Astrocyte of the spinal cord (primary cell): ENCODE measurements around the gene TKTL1.

Experiments
- DNase-seq: peaks from one replicate; pipeline ENCODE4 v3.0.0; 2011; ENCODE audit warnings: low read depth, low spot score
- H3K4me3 ChIP-seq: 2 replicates; pipeline ENCODE4 v1.5.1; 2011; ENCODE audit warnings: low read depth, mild to moderate bottlenecking, low read length, moderate library complexity
- in situ Hi-C: cut with HindIII; loops from 2 replicates; pipeline ENCODE4 v1.10.0; 2017; ENCODE audit warnings: low sequenced_read_pairs
- TF ChIP-seq, protein P1 (sequence below): IDR thresholded peaks from 2 replicates; pipeline ENCODE4 v1.5.1; 2012; ENCODE audit warnings: low read depth, mild to moderate bottlenecking, low read length, inconsistent platforms

The TKTL1 gene

DNA sequence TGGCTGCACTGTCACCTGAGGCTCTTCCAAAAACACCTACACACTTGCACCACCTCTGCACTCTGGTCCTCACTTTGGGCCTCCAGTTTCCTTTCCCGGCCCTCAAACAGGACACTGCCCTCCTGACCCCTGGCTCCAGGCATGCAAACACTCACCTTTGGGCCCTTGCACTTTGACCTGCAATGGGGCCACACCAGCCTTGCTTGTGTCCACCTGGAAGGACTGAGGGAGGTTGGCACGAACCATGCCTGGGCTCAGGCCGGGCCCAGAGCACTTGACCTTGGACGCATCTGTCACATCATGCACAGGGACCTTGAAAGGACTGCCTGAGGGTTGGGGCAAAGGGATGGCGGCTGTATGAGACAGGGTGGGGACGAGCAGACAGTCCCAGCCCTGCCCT lies 63.2 kb downstream of the TKTL1 start:
- H3K4me3 ChIP-seq, result no peak overlapping the region
- DNase-seq, result no peak
- in situ Hi-C loops, result no loop called here
- TF ChIP-seq, protein P1, sequence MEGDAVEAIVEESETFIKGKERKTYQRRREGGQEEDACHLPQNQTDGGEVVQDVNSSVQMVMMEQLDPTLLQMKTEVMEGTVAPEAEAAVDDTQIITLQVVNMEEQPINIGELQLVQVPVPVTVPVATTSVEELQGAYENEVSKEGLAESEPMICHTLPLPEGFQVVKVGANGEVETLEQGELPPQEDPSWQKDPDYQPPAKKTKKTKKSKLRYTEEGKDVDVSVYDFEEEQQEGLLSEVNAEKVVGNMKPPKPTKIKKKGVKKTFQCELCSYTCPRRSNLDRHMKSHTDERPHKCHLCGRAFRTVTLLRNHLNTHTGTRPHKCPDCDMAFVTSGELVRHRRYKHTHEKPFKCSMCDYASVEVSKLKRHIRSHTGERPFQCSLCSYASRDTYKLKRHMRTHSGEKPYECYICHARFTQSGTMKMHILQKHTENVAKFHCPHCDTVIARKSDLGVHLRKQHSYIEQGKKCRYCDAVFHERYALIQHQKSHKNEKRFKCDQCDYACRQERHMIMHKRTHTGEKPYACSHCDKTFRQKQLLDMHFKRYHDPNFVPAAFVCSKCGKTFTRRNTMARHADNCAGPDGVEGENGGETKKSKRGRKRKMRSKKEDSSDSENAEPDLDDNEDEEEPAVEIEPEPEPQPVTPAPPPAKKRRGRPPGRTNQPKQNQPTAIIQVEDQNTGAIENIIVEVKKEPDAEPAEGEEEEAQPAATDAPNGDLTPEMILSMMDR, result no peak

DNA sequence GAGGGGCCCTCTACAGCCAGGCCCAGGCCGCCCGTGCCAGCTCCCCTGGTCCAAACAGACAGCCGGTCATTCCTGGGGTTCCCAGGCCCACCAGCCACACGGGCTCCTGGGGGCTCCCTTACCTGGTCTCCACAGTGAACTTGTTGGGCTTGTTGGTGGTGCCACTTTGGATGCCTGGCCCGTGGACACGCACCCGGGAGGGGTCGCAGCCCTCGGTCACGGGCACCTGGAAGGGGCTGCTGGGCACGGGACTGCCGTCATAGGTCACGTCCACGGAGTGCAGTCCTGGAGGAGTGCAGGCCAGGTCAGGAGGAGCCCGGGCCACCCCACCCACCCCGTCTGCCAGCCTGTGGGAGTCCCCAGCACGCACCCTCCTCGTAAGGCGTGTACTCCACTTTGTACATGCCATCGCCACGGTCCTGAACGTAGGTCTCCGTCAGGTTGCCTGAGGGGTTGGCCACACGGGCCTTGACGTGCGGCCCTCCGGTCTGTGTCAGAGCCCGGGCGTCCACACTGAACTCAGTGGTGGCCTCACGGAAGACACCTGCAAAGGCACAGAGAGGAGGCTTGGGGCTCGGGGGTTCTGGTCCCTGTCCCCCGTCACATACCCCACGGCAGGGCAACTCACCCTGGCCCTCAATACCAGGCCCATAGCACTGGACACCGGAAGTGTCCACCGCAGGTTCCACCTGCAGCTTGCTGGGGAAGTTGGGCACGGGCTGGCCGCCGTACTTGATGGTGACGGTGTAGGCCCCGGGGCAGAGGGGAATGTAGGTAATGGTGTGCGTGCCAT lies 64.0 kb downstream of the TKTL1 start:
- in situ Hi-C loops, result no loop called here
- TF ChIP-seq, protein P1, result no peak
- no peak for DNase-seq
- no peak overlapping the region for H3K4me3 ChIP-seq

DNA sequence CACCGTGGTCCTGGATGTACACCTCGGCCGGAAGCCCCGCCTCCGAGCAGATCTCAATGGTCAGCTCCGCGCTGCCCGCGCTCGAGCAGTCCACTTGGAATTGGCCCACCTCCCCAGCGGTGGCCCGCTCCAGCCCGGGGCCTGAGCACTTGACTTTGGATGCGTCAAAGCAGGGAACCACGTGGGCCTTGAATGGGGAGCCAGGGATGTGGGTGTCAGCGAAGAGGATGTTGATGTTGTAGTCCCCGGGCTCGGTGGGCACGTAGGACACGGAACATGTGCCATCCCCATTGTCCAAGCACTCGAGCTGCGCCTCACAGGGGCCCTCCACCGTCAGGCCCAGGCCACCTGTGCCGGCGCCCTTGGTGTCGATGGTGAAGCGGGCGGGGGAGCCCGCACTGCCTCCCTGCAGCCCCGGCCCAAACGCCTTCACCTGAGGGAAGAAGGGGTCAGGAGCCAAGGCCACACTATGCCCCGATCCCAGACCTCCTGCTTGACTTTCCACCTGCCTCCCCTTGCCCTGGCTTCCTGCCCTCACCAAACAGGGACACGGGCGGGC lies 64.6 kb downstream of the TKTL1 start:
- H3K4me3 ChIP-seq, result no peak overlapping the region
- TF ChIP-seq, protein P1, result no peak
- no peak for DNase-seq
- in situ Hi-C loops, result no loop called here

DNA sequence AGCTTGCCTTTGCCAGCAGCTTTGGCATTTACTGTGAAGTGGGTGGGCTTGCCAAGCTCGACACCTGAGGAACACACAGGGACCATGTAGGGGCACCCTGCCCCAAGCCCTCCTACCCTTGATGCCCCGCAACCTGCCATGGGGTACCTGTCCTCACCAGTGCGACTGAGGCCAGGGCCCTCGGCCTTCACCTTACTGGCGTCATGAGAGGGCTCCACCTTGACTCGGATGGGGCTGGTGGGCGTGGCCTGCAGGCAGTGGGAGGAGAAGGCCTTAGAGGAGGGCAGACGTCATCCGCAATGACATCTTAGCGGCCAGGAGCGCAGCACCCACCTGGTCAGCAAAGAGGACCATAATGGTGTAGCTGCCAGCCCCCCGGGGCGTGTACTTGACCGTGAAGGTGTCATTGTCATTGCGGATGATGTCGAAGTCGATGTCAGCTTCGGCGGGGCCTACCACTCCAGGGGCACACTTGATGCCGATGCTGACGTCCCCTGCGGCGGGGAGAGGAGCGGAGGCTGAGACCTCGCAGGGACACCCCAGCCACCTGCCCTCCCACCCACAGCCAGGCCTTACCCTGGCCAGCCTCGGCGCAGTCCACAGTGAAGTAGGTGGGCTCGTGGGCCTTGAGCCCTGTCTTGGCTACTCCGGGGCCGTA lies 66.6 kb downstream of the TKTL1 start:
- in situ Hi-C loops, result no loop called here
- DNase-seq, result no peak
- H3K4me3 ChIP-seq, result no peak overlapping the region
- TF ChIP-seq, protein P1, result no peak

DNA sequence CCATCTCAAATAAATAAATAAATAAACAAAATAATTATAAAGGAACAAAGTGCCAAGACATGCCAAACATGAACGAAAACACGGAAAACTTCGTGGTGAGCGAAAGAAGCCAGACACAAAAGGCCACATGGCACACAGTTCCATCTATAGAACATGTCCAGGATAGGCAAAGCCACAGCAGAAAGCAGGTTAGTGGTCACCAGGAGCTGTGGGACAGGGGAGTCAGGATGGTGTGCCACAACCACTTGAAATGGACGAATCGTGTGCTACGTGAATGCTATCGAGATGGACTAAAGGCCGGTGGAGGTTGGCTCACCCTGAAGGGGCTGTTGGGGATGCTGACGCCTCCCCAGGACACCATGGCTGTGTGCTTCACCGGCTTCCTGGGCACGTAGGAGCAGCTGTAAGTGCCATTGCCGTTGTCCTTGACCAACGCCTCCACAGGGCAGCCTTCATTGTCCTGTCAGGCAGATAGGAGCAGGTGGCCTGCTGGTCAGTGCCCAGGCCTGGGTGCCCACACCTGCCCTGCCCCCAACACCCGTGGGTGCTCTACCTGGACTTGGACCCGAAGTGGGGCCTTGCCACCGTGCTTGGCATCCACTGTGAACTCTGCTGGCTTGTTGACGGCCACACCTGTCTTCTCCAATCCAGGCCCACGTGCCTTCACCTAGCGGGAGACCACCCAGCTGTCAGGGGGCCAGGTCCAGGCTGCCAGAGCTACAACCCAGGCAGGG lies 68.3 kb downstream of the TKTL1 start:
- TF ChIP-seq, protein P1, result no peak
- in situ Hi-C loops, result no loop called here
- H3K4me3 ChIP-seq, result no peak overlapping the region
- no peak for DNase-seq

DNA sequence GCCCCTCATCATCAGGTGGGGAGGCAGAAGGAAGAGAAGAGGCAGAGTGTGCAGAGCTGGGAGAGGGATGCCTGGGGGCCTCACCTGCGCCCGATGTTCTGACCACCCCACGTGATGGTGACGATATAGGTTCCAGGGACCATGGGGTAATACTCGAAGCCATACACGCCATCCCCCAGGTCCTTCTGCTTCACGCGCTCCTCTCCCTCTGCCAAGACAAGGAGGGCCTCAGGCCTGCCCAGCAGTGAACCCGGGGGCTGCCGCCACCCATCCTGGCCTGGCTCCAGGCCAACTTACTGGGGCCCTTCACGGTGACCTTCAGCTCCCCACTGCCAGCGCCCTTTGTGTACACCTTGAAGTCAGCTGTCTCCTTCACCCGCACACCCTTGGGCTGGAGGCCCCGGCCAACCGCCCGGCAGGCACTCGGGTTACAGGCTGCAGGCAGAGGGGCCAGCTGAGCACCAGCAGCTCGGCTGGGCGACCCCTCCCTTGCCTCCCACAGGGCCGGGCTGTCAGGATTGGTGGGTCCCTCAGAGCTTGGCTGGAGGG lies 69.5 kb downstream of the TKTL1 start:
- TF ChIP-seq, protein P1, result no peak
- in situ Hi-C loops, result no loop called here
- DNase-seq, result no peak
- no peak overlapping the region for H3K4me3 ChIP-seq
